Panc1 (cell line): Measurements from ENCODE around the gene SMIM1. TPM values are rescaled to one million over a fixed set of nuclear protein-coding genes. Genes with fewer than 3 reads are reported as not detected.

Source experiments
- ATAC-seq: fragments of 200-7000 bp; cut with Tn5 transposase; 2 replicates; pipeline ENCODE4 v1.9.1; 2020; ENCODE audit warnings: mild to moderate bottlenecking, moderate library complexity
- BruUV-seq: library from RNA; stranded (reverse); fragments of 400-500 nt; replicated peaks from 2 replicates; lab custom pipeline; 2021; lab: Mats Ljungman, UMichigan
- CTCF ChIA-PET: fragments of 300-600 bp; sonication (Branson Sonifier 250); formaldehyde crosslinking; loops from one replicate; lab custom pipeline; 2022; ENCODE audit warnings: antibody characterized with exemption; lab: Charles Lee
- POLR2A ChIA-PET: fragments of 300-600 bp; sonication (Branson Sonifier 250); formaldehyde crosslinking; loops from one replicate; lab custom pipeline; 2022; ENCODE audit warnings: antibody characterized with exemption; lab: Charles Lee
- DNase-seq: peaks from one replicate; pipeline ENCODE4 v3.0.0-alpha.2; 2010; ENCODE audit warnings: low read depth, low spot score
- H3K27ac ChIP-seq: 2 replicates; pipeline ENCODE4 v1.5.1; 2011; ENCODE audit warnings: mild to moderate bottlenecking, low read length, inconsistent platforms
- H3K27me3 ChIP-seq: fragments of 200-500 bp; sonication (Bioruptor generic); 2 replicates; pipeline ENCODE4 v1.6.0; 2014; ENCODE audit warnings: low read length, inconsistent platforms; ENCODE audit not compliant: control insufficient read depth, insufficient read depth
- H3K36me3 ChIP-seq: fragments of 200-500 bp; sonication (Bioruptor generic); 2 replicates; pipeline ENCODE4 v1.5.1; 2014; ENCODE audit warnings: inconsistent platforms, mild to moderate bottlenecking, low read length, moderate library complexity; ENCODE audit not compliant: control insufficient read depth, insufficient read depth
- H3K4me1 ChIP-seq: 2 replicates; pipeline ENCODE4 v1.5.1; 2011; ENCODE audit warnings: inconsistent platforms, mild to moderate bottlenecking, low read length, moderate library complexity; ENCODE audit not compliant: control insufficient read depth, insufficient read depth
- H3K4me3 ChIP-seq, 2 experiments: 2 replicates each; pipeline ENCODE4 v1.5.1; 2011 to 2012; ENCODE audit warnings: low read depth in 2 of 2, low read length in 2 of 2, mild to moderate bottlenecking in 2 of 2, inconsistent platforms in 1 of 2, moderate library complexity in 1 of 2
- H3K9me3 ChIP-seq: fragments of 200-500 bp; sonication (Bioruptor generic); 2 replicates; pipeline ENCODE4 v1.5.1; 2014; ENCODE audit warnings: low read depth, mild to moderate bottlenecking, inconsistent platforms, low read length, moderate library complexity; ENCODE audit not compliant: control insufficient read depth, insufficient read depth
- POLR2AphosphoS5 ChIP-seq: IDR thresholded peaks from 2 replicates; pipeline ENCODE4 v1.6.1; 2012; ENCODE audit warnings: mild to moderate bottlenecking, low read depth, low read length, moderate library complexity
- SIN3A ChIP-seq: IDR thresholded peaks from 2 replicates; pipeline ENCODE4 v1.6.1; 2012; ENCODE audit warnings: low read depth, mild to moderate bottlenecking, low read length, moderate library complexity, borderline replicate concordance; ENCODE audit not compliant: insufficient read depth
- TCF7L2 ChIP-seq: IDR thresholded peaks from 2 replicates; pipeline ENCODE4 v1.6.1; 2011; ENCODE audit warnings: mild to moderate bottlenecking, low read depth, low read length, inconsistent platforms
- in situ Hi-C: cut with HindIII; loops from 2 replicates; pipeline ENCODE4 v1.10.0; 2016; ENCODE audit warnings: low sequenced_read_pairs, low pct_unique_long_range_greater_than_20kb
- intact Hi-C: fragments of 100-400 bp; cut with micrococcal nuclease; formaldehyde crosslinking; loops from one replicate; pipeline ENCODE4 v1.10.0; 2022; ENCODE audit not compliant: unreplicated experiment
- total RNA-seq: library from RNA; stranded (reverse); gene quantifications from one replicate; pipeline ENCODE4 v1.2.1, GENCODE V29; 2021; ENCODE audit not compliant: unreplicated experiment
- TF ChIP-seq, protein P1 (sequence below): fragments of 450-650 bp; IDR thresholded peaks from 2 replicates; pipeline ENCODE4 v1.5.1; 2017; ENCODE audit warnings: mild to moderate bottlenecking
- TF ChIP-seq, protein P2 (sequence below), 2 experiments: IDR thresholded peaks; 2 replicates each; pipeline ENCODE4 v1.6.1; 2011 to 2012; ENCODE audit warnings: low read depth in 2 of 2, control low read depth in 1 of 2, low read length in 1 of 2, mild to moderate bottlenecking in 1 of 2, moderate library complexity in 1 of 2; ENCODE audit not compliant: insufficient read depth in 1 of 2

Gene SMIM1
- total RNA-seq, 1 experiment from 2014 or later: 35.5 TPM

DNA sequence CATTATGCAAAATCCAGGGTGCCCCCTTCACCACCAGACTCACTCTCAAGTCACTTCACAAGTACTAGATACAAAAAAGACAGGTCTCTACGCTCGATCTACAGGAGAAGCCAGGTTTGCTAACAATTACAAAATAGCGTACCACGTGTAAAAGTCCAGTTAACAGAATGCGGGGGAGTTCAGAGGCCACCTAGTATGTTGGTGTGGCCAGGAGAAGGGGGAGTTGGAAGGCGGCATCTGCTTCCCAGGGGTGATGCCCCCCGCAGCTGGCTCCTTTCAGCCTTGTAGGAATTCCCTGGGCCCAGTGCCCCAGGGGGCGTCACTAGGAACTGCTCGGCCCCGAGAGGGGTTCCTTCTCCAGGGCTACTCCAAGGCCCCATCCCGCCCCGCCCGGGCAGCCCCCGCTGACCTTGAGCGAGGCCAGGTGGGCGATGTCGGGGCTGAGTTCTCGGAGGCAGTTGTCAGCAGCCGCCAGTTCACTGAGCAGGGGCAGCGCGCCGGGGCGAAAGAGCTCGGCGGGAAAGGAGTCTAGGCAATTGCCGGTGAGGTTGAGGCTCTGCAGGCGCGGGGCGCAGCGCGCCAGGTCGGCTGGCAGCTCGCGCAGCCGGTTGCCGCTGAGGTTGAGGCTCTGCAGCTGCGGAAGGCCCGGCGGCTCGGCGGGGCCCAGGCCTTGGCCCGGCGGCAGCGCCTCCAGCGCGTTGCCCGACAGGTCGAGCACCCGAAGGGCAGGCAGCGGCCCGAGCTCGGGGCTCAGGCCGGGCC lies 23.1 kb downstream of the SMIM1 start:
- BruUV-seq: no TSS peak
- CTCF ChIA-PET: no interaction called here
- Histone ChIP-seq H3K4me1 (peaks cover 4% of the 10 kb centered on the region), H3K27me3 (no peaks in the 10 kb centered on the region), H3K9me3 (no peaks in the 10 kb centered on the region), H3K27ac (peak overlapping the region; percentile 85), H3K4me3 (peak overlapping the region; percentile 82 to 96), H3K36me3 (no peaks in the 10 kb centered on the region; the same call in 1 of the 2 replicates)
- ATAC-seq (peak; percentile 40), DNase-seq (no peak)
- POLR2A ChIA-PET: interaction anchor here (0.5 kb wide), 1 partner anchor 351 kb away, joined by 6 read pairs; no protein-coding TSS in a partner anchor
- TF ChIP-seq TCF7L2: no peak
- TF ChIP-seq, protein P1, sequence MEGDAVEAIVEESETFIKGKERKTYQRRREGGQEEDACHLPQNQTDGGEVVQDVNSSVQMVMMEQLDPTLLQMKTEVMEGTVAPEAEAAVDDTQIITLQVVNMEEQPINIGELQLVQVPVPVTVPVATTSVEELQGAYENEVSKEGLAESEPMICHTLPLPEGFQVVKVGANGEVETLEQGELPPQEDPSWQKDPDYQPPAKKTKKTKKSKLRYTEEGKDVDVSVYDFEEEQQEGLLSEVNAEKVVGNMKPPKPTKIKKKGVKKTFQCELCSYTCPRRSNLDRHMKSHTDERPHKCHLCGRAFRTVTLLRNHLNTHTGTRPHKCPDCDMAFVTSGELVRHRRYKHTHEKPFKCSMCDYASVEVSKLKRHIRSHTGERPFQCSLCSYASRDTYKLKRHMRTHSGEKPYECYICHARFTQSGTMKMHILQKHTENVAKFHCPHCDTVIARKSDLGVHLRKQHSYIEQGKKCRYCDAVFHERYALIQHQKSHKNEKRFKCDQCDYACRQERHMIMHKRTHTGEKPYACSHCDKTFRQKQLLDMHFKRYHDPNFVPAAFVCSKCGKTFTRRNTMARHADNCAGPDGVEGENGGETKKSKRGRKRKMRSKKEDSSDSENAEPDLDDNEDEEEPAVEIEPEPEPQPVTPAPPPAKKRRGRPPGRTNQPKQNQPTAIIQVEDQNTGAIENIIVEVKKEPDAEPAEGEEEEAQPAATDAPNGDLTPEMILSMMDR: no peak
- TF ChIP-seq POLR2AphosphoS5: no peak
- TF ChIP-seq, protein P2, sequence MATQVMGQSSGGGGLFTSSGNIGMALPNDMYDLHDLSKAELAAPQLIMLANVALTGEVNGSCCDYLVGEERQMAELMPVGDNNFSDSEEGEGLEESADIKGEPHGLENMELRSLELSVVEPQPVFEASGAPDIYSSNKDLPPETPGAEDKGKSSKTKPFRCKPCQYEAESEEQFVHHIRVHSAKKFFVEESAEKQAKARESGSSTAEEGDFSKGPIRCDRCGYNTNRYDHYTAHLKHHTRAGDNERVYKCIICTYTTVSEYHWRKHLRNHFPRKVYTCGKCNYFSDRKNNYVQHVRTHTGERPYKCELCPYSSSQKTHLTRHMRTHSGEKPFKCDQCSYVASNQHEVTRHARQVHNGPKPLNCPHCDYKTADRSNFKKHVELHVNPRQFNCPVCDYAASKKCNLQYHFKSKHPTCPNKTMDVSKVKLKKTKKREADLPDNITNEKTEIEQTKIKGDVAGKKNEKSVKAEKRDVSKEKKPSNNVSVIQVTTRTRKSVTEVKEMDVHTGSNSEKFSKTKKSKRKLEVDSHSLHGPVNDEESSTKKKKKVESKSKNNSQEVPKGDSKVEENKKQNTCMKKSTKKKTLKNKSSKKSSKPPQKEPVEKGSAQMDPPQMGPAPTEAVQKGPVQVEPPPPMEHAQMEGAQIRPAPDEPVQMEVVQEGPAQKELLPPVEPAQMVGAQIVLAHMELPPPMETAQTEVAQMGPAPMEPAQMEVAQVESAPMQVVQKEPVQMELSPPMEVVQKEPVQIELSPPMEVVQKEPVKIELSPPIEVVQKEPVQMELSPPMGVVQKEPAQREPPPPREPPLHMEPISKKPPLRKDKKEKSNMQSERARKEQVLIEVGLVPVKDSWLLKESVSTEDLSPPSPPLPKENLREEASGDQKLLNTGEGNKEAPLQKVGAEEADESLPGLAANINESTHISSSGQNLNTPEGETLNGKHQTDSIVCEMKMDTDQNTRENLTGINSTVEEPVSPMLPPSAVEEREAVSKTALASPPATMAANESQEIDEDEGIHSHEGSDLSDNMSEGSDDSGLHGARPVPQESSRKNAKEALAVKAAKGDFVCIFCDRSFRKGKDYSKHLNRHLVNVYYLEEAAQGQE (IDR thresholded peaks at IDR 0.05; ENCODE audit: insufficient read depth in 1 of 2, low read depth in 2 of 2, low read length in 1 of 2): no peak
- TF ChIP-seq SIN3A: no peak
- in situ Hi-C loops: no loop called here
- intact Hi-C loops: no loop called here

DNA sequence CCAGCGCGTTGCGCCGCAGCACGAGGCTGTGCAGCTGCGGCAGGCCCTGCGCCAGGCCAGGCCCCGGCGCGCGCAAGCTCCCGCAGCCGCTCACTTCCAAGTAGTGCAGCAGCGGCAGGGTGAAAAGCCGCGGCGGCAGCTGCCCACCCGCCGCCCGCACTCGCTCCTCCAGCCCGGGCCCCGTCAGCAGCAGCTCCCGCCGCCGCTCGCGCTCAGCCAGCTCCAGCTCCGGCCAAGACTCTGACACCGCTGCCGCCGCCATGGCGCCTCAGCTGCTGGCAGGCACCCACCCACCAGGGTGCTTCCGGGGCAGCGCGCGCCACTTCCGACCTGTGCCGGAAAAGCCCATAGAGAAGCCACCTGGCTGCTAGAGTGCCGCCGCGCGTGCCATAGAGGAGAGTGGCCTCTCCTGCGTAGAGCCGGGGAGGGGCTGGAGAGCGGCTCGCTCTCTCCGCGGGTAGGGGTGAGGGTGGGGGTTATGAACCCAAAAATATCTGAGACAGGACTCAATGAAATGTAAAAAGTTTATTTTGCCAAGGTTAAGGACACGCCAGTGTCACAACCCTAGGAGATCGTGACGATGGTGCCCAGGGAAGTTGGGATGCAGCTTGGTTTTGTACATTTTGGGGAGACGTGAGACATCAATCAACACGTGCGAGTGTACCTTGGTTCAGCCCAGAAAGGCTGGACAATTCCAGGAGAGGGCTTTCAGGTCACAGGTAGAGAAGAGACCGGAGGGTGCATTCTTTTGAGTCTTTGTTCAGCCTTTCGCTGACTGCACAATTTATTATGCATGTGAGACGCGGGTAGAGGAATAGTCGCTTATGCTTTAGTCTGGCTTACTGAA lies 23.9 kb downstream of the SMIM1 start, which contains the start of gene LRRC47:
LRRC47 (minus strand) TSS at position 284 of the 847 bp plus-strand sequence; CDS start at position 262, 22 bp downstream.
- Histone ChIP-seq H3K9me3 (no peaks in the 10 kb centered on the region), H3K27me3 (no peaks in the 10 kb centered on the region), H3K4me3 (peak within 1 kb of the TSS; percentile 82 to 96), H3K36me3 (no peaks in the 10 kb centered on the region; the same call in 1 of the 2 replicates), H3K27ac (peak within 1 kb of the TSS; percentile 97), H3K4me1 (peaks cover 4% of the 10 kb centered on the region)
- CTCF ChIA-PET: no interaction called here
- POLR2A ChIA-PET: interaction anchor here (0.5 kb wide), 1 partner anchor 352 kb away, joined by 6 read pairs; no protein-coding TSS in a partner anchor
- BruUV-seq: no TSS peak
- ATAC-seq (peak; percentile 100), DNase-seq (peak; percentile 53)
- in situ Hi-C loops (no loop called here), intact Hi-C loops (no loop called here)
- TF ChIP-seq, protein P1: no peak
- TF ChIP-seq POLR2AphosphoS5: peak; percentile 92
- no peak for TF ChIP-seq TCF7L2
- TF ChIP-seq SIN3A: peak; percentile 97; the same call in 1 of the 2 replicates
- TF ChIP-seq, protein P2 (IDR thresholded peaks at IDR 0.05; ENCODE audit: insufficient read depth in 1 of 2, low read depth in 2 of 2, low read length in 1 of 2): no peak
